A204.1 (cell line): ENCODE data around the gene HELT.
"Not testable (repeated sequence)": the region's sequence is repeated elsewhere in the genome, so short reads cannot be mapped to it uniquely, and the experiment has no call there.

Experiments
- FAIRE-seq: peaks from 2 replicates; lab custom pipeline; 2012; peaks lifted over from hg19 to GRCh38; lab: Jason Lieb, UNC

HELT gene

GRCh38 chr4:185017964-185018772 lies at the start of gene HELT:
TSS of gene HELT (plus strand) at chr4:185018490. CDS start at chr4:185018929, 439 bp downstream.
- FAIRE-seq: no peak

GRCh38 chr4:184968784-184969201 lies 49.5 kb upstream of the HELT start:
- FAIRE-seq: no peak

GRCh38 chr4:184969610-184970009 lies 48.7 kb upstream of the HELT start:
- no peak for FAIRE-seq

- no peak for FAIRE-seq
These were observed 45.3 kb upstream of the HELT start for GRCh38 chr4:184972991-184973390.

GRCh38 chr4:184976348-184976747 lies 41.9 kb upstream of the HELT start:
- FAIRE-seq: not testable (repeated sequence)

- FAIRE-seq: no peak
These were observed 40.5 kb upstream of the HELT start for GRCh38 chr4:184977747-184978146.

GRCh38 chr4:184978211-184978610 lies 40.1 kb upstream of the HELT start:
- no peak for FAIRE-seq

- no peak for FAIRE-seq
These were observed 38.7 kb upstream of the HELT start for GRCh38 chr4:184979461-184980124.

- FAIRE-seq: no peak
These were observed 38.0 kb upstream of the HELT start for GRCh38 chr4:184980261-184980660.

GRCh38 chr4:184983672-184984356 lies 34.5 kb upstream of the HELT start:
- FAIRE-seq: no peak

GRCh38 chr4:184987493-184988031 lies 30.7 kb upstream of the HELT start:
- no peak for FAIRE-seq

- no peak for FAIRE-seq
These were observed 29.7 kb upstream of the HELT start for GRCh38 chr4:184988611-184989010.

- FAIRE-seq: not testable (repeated sequence)
These were observed 29.0 kb upstream of the HELT start for GRCh38 chr4:184989283-184989682.

- not testable (repeated sequence) for FAIRE-seq
These were observed 28.2 kb upstream of the HELT start for GRCh38 chr4:184990131-184990530.

- FAIRE-seq: no peak
These were observed 26.4 kb upstream of the HELT start for GRCh38 chr4:184991860-184992259.

- no peak for FAIRE-seq
These were observed 25.9 kb upstream of the HELT start for GRCh38 chr4:184992422-184992821.

GRCh38 chr4:184993247-184993646 lies 25.0 kb upstream of the HELT start:
- no peak for FAIRE-seq

GRCh38 chr4:184994010-184994622 lies 24.2 kb upstream of the HELT start:
- FAIRE-seq: no peak

GRCh38 chr4:184994623-184995010 lies 23.7 kb upstream of the HELT start:
- FAIRE-seq: no peak

- not testable (repeated sequence) for FAIRE-seq
These were observed 20.6 kb upstream of the HELT start for GRCh38 chr4:184997656-184998055.

GRCh38 chr4:185002784-185003183 lies 15.5 kb upstream of the HELT start:
- no peak for FAIRE-seq

- FAIRE-seq: no peak
These were observed 14.5 kb upstream of the HELT start for GRCh38 chr4:185003596-185004351.
